ENCODE results near the gene NSDHL.
A peak's percentile ranks its signal among the peaks of the same experiment; 100 is the strongest.
"Not testable (repeated sequence)": the region's sequence is repeated elsewhere in the genome, so short reads cannot be mapped to it uniquely, and the experiment has no call there.

NSDHL gene

DNA sequence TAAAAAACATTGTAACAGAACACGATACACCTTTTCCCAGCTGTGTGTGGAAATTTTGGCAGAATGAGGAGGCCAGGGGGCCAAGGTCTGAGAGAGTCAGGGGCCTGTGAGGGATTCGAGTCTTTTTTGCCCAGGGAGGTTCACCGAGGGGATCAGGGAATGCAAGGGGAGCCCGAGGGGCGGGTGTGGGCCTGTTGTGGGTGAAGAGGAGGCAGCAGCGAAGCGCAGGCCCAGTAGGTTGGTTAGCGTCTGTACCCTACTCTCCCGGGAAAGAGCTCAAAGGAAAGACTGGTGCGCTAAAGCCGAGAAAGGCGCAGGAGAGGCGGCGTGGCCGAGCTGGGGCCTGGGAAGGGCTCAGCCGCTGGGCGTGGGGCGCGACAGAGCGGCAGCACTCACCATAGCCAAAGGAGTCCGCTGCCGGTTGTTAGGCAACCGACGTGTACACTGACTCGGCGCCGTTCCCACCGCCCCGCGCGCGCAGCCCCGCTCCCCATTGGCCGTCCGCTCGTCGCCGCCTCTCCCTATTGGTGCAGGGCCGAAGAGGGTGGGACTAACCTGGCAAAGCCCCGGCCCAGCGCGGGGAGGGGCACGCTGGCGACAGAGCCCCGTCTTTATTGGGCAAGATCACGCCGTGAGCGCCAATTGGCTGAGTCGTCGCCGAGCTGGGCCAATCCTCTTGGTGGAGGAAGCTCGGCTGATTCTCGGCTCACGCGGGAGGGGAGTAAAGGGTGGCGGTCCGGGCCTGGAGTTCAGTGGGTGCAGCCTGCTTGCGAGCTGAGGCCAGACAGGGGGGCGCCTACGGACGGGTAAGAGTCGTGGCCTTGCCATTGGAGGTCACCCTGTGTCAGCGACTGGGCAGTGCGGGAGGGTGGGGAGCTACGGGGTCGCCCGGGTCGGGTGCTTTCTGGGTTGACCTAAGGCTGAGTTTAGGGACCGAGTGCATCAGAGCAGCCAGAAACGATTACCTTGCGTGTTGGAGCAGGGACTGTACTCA, at the start of gene NSDHL, which contains the start of gene CETN2:
Gene NSDHL, plus strand, starts transcription at position 752 of the 994 bp plus-strand sequence. CDS start 15,262 bp downstream, outside the sequence.
Gene CETN2, minus strand, starts transcription at position 446 of the 994 bp plus-strand sequence. Its CDS starts 47 bp downstream, at position 399.
- DNase-seq (ENCODE audit: low read depth in 3 of 3, low spot score in 1 of 3): peak; percentile 82 to 86 (median 84)

DNA sequence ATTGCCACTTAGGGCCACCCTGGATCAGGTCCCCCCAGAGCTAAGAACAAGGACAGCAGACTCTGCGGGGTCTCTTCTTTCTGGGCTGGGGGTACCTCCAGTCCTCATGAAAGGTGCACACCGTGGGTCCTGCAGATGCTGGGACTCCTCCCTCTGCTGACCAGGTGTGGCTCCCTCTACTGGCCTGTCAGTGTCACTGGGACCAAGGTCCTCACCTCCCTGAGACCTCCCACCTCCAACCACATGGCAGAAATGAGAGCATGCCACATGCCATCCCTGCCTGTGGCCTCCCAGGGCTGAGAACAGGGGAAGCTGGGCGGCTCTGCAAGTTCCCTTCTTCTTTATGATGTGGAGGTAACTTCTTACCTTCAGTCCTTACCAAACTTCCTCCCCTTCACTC, 43.8 kb upstream of the NSDHL start:
- not testable (repeated sequence) for DNase-seq (ENCODE audit: low read depth in 3 of 3, low spot score in 1 of 3)

DNA sequence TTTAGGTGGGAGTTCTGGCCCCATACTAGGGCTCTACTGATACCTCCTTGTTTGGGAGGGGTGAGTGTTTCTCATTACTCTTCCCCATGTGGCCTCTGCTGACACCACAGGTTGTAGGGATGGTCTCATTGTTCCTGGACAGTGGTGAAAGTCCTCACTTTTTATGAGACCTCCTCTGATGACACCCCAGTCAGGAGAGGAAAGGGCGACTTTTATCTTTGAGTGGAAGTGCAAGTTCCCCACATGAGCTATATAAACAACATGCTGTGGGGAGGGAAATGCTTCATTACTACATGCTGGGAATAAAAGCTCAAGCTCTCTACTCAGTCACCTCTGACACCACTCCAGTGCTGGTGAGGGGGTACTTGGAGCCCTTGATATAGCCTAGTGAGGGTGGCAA, 31.9 kb upstream of the NSDHL start:
- no peak for DNase-seq (ENCODE audit: low read depth in 3 of 3, low spot score in 1 of 3)

DNA sequence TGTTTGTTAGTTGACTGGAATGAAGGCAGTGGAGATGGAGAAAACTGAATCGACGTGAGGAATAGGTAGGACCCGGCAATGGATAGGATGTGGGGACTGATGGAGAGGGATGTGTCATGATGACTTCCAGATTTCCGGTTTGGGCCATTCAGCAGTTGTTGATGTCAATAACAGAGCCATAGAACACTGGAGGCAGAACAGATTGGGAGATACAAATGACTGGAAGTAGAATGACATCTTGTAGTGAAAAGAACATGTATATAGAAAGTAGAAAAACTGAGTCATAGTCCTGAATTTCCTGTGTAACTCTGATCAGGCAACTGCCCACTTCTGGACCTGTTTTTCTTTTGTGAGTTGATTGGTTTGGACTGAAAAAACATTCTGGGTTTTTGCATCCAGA, 24.8 kb upstream of the NSDHL start:
- no peak for DNase-seq (ENCODE audit: low read depth in 3 of 3, low spot score in 1 of 3)

DNA sequence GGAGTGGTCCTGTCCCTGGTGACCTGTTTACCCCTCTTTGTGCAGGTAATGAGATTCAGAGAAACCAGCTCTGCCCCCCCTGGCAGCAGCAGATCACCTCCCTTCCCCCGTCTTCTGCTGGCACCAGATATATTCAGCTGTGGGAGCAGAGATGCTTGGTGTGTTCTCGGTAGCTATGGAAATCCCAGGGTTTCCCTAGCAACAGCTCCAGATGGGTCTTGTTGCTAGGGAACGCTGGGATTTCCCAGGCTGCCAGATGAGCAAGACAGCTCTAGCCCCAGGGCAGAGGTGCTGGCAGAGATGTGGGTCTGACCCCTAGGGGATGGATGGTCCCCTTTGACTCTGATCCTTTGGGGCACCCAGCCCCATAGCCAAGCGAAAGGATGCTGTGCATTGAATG, 20.5 kb upstream of the NSDHL start:
- no peak for DNase-seq (ENCODE audit: low read depth in 3 of 3, low spot score in 1 of 3)

DNA sequence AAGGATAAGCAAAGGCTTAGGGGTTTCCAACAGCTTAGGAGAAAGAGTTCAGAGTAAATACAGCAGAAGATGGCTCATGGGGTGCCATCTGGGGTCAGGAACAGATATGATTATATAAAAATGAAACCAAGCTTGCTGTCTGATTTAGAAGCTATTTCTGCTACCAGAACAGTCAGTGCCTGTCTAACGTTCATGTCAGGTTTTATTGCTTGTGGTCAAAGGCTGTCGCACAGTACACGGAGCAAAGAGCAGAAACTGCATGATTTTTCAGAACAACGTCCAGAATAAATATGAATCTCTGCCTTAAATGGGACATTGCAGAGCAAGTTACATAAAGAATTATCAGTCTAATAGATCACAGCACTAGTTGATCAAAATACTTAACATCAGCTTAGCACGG, 17.7 kb upstream of the NSDHL start:
- DNase-seq (ENCODE audit: low read depth in 3 of 3, low spot score in 1 of 3): no peak

DNA sequence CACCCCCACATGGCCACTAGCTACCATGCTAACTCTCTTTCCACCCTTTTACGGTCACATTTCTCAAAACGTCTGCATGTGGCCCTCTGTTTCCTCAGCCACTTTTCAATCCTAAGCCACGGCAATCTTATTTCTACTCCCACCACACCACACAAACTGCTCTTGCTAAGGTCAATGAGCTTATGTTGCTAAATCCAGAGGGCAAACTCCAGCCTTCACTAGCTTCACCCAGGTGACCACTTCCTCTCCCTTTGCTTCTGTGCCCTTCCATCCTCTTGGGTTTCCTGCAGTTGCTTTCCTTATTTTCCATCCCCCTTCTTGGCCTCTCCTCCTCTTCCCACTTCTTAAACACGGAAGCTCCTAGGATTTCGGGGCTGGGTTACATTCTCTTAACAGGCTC, 16.8 kb upstream of the NSDHL start:
- no peak for DNase-seq (ENCODE audit: low read depth in 3 of 3, low spot score in 1 of 3)

DNA sequence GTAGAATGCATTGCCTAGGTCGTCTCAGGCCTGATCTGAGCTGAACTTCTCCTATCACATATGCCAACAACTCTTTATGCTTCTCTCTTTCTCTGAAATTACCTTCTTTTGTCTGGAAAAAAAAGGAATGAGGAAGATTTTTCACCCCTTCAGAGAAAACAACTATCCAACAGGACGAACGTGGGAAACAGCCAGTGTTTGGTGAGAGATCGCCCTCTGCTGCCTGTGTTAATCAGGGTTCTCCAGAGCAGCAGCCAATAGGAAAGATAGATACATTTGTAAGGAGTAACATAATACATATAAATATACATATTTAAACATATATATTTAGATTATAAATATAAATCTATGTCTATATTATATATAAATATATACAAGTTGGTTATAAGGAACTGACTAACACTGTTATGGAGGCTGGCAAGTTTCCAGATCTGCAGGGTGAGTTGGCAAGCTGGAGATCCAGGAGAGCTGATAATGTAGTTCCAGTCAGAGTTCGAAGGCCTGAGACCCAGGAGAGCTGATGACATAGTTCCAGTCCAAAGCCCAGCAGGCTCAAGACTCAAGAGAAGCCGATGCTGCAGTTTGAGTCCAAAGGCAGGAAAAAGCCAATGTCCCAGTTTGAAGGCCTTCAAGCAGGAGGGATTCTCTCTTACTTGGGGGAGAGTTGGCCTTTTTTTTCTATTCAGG, 13.6 kb upstream of the NSDHL start:
- no peak for DNase-seq (ENCODE audit: low read depth in 3 of 3, low spot score in 1 of 3)

DNA sequence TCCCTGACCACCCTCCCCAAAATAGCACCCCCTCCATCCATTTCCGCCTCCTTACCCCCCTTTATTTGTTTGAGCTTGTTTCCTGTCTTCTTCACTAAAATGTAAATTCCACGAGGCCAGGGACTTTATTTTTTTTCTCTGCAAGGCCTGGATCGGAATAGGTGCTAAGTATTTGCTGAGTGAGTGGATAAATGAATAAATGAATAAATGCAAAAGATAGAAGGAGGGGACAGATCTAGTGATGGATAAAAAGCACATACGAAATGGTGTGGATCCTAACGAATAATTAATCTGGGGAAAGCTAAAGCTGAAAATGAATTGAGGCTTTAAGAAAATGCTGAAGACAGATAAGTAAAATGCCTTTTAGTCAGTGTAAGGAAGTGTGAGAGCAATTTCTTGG, 12.5 kb upstream of the NSDHL start:
- DNase-seq (ENCODE audit: low read depth in 3 of 3, low spot score in 1 of 3): no peak

DNA sequence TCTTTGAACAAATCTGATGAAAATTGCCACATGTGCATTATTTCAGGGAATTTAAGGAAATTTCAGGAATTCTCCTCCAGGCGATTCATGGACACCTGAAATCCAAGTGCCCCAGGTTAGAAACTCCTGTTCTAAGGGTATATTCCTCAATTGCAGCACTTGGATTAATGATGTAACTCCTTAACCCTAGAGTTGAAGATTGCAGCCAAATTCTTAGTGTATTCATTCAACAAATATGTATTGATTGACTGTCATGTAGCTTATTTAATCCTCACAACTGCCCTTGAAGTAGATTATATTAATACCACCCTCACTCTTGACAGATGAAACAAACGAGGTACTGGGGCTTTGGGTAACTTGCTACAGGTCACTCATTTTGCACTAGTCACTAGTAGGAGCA, 11.6 kb upstream of the NSDHL start:
- DNase-seq (ENCODE audit: low read depth in 3 of 3, low spot score in 1 of 3): no peak

DNA sequence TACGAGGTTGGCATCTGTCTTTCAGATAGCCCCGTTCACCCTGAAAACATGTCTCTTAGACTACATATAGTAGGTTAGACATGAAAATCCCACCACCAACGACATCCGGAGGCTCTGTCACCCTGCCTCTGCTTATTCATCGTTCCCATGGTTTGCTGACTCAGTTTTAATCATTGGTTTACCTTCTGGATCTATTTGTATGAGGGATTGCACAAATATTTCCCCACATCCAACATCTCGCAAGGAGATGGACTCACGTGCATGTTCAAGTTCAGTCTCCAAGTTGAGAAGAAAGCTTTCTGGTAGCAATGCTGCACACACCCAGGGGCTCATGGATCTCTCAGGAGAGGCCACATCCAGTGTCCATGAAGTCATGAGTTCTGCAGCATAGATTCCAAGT, 11.1 kb upstream of the NSDHL start:
- no peak for DNase-seq (ENCODE audit: low read depth in 3 of 3, low spot score in 1 of 3)

DNA sequence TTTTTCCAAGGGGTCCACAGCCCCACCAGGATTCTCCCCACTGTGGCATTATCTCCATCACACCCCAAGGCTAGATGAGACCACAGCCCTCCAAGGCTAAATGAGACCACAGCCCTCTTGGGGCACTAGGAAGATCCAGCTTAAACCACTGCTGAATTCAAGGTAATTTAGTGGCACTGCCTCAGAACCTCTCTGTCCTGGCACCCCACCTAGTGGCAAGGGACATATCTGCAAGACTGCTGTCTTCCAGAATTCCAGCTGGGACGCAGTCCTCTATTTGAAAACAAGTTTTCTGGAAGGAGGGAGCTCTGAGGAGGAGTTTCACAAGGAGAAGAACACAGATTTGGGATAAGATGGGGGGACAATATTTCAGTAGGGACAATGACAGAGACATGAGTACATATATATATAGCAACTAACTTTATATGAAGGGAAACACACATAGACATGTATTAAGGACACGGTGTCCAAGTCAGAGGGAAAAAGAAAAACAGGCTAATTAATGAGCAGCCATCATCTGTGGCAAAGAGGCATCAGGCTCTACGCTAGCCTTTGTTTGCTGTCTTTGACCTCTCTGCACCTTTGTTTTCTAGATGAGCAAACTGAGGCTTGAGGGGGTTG, 9.6 kb upstream of the NSDHL start:
- no peak for DNase-seq (ENCODE audit: low read depth in 3 of 3, low spot score in 1 of 3)

DNA sequence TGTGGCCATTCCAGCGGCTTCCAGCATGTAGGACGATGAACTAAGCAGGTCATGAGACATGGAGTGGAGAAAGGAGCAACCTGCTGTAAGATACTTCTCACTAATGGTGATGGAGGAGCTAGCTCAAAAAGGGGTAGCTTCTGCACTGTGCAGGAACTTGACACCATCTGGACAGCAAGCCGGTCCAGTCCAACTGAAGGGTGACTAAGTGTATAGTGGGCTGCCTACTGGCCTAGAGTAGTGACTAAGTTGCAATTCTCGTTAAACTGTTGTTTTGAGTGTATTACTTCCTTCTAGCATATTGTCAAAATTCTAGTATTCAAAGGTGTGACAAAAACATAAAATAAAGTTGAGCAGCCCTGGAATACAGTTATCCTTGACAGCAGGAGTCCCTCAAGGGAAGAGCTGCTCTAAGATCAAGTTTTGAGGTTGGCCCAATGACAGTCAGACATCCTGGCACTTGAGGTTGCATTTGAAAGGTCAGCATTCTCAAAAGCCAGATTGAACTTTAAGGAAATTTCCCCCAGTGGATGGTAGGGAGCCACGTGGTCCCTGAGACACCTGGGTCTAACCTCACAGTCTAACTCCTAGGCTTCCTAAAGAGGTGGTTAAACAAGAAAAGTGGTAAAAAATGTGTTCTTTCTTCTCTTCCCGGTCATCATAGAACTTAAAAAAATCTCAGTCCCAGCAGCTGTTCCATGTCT, 8.3 kb upstream of the NSDHL start:
- no peak for DNase-seq (ENCODE audit: low read depth in 3 of 3, low spot score in 1 of 3)

DNA sequence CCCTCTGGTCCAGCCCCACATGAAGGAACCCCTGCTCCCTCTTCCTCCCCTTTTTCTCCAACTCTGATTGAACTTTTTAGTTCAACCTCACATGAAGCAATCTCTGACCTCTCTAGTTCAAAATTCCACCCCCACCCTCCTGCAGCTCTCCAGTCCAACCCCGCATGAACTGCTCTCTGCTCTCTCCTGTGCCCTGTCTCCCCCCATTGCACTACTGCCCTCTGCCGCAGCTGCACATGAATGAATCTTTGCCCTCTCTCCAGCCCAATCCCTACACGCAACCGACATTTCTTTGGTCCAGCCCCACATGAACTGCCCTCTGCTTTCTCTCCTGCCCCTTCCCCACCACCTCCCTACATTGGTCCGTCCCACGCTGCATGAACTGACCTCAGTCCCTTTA, 7.2 kb upstream of the NSDHL start:
- no peak for DNase-seq (ENCODE audit: low read depth in 3 of 3, low spot score in 1 of 3)

DNA sequence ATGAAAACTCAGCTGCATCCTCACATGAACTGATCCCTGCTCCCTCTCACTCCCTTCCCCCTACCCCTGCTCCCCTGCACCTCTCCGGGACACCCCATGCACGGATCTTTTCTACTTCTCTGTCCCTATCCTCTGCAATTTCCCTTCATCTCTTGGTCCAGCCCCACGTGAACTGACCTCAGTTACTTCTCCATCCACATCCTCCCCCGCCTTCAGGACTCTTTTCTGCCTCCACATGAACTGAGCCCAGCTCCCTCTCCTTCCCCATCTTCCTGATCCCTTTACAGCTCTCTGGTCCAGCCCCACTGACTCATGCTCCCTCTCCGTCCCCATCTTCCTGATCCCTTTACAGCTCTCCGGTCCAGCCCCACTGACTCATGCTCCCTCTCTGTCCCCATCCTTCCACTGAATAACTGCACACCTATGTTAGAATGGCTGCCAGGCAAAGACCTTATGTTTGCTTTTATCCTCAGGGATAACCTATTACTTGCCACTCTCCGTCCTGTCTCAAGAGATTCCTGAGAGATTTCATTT, 6.0 kb upstream of the NSDHL start:
- DNase-seq (ENCODE audit: low read depth in 3 of 3, low spot score in 1 of 3): no peak

DNA sequence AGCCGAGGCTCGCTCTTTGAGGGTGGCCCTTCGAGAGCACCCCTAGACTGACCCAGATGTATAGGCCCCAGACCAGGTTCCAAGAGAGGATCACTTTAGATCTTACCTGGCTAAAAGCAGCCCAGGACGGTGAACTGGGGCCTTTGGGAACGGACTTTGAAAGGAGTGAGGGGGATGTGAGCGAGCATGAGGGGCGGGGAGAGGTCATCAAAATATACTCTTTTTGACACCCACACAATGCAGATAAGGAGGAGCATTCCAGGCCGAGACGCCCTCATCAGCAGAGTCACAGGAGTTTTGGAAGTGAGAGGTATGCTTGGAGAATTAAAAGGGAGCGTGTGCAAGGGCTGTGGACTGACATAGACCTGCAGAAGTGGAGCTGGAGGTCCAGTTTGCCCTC, 528 bp downstream of the NSDHL start:
- no peak for DNase-seq (ENCODE audit: low read depth in 3 of 3, low spot score in 1 of 3)

DNA sequence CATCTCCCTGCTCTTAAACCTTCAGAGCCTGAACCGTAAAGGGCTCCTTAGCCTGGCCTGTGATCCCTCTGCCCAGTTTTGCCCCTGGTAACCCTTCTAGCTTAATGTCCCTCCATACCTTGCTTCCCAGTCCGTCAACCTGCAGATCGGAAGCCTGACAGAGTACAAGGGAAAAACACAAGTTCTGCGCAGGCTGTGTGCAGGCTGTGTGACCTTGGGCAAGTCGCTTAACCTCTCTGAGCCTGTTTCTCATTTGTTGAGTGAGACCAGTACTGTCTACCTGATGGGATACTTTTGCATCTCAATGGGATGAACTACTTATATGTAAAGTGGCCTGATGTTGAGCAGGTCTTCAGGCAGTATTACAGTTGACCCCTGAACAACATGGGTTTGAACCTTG, 1.7 kb downstream of the NSDHL start:
- DNase-seq (ENCODE audit: low read depth in 3 of 3, low spot score in 1 of 3): no peak

DNA sequence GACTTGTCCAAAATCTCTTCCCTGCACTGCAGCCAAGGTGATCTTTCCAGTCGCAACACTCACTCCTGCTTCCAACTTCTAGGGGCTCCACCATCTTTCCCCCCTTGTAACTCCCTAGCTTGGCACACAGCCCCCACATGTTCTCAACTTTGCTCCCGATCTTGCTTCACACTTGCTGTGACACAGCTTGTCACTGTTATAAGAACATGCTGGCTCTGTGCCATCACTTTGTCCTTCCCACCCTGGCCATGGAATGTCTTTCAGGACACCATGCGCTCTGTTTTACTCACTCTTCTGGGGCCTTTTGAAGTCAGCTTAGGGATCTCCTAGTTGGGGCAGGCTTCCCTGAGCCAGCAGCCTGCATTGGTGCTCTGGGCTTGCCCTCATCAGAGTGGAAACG, 2.5 kb downstream of the NSDHL start:
- DNase-seq (ENCODE audit: low read depth in 3 of 3, low spot score in 1 of 3): no peak

DNA sequence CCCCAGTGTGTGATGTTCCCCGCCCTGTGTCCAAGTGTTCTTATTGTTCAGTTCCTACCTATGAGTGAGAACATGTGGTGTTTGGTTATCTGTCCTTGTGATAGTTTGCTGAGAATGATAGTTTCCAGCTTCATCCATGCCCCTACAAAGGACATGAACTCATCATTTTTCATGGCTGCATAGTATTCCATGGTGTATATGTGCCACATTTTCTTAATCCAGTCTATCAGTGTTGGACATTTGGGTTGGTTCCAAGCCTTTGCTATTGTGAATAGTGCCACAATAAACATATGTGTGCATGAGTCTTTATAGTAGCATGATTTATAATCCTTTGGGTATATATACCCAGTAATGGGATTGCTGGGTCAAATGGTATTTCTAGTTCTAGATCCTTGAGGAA, 4.6 kb downstream of the NSDHL start:
- not testable (repeated sequence) for DNase-seq (ENCODE audit: low read depth in 3 of 3, low spot score in 1 of 3)

DNA sequence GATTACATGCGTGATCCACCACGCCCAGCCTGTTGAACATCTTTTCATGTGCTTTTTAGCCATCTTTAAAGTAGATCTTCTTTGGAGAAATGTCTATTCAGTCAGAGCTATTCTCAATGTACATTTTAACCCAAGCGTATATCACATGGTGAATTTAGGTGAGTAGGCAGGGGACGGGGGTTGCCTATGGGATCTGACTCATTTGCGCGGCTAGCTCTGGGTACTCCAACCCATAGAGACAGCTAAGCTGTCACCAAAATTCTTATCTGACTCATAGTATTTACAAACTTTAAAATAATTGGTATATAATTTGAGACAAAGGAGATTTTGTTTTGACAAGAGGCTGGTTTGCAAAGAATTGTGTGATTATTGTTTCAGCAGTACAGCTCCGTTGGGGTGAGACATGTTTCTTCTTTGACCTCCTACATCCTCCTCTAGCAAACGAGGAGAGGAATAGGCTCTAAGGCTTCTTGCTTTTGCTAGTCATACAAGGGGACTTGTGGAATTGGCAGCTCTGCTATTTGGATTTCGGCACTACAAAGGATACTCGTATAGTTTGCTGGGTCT, 12.0 kb downstream of the NSDHL start:
- DNase-seq (ENCODE audit: low read depth in 3 of 3, low spot score in 1 of 3): no peak

DNA sequence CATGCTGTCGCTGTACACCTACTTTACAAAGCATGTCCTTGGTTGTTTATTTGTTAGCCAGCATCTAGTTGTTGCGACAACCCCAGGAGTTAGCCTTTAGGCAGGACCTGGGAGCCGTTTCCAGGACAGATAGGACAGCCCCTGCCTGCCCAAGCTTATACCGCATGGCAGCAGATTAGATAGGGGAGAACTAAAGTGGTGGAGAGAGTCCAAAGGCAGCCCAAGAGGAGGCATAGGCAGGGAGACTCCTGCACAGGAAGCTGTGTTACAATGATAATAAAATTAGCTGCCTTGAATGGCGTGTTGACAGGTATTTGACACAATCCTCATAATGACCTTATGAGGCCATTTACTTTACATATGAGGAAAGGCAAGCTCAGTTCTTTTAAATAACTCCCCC, 13.0 kb downstream of the NSDHL start:
- no peak for DNase-seq (ENCODE audit: low read depth in 3 of 3, low spot score in 1 of 3)
